IMR-90 (cell line): ENCODE data around the gene ZNF280A. TPM values are rescaled to one million over a fixed set of nuclear protein-coding genes. Genes with fewer than 3 reads are reported as not detected.

Experiments
- ATAC-seq: fragments of 200-7000 bp; cut with Tn5 transposase; 2 replicates; pipeline ENCODE4 v1.9.1; 2020; ENCODE audit warnings: low read depth, mild to moderate bottlenecking, moderate library complexity
- BruUV-seq: library from RNA; stranded (reverse); fragments of 400-500 nt; replicated peaks from 2 replicates; lab custom pipeline; 2021; lab: Mats Ljungman, UMichigan
- CTCF ChIA-PET: fragments of 300-600 bp; formaldehyde crosslinking; extraction: SDS; loops from one replicate; lab custom pipeline; 2021; ENCODE audit warnings: antibody characterized with exemption; lab: Yijun Ruan, JAX
- POLR2A ChIA-PET: fragments of 300-600 bp; sonication (Branson Sonifier 250); formaldehyde crosslinking; loops from one replicate; lab custom pipeline; 2022; ENCODE audit warnings: antibody characterized with exemption; ENCODE audit not compliant: unreplicated experiment; lab: Charles Lee
- DNase-seq: peaks from one replicate; pipeline ENCODE4 v3.0.0; 2013
- H2AFZ ChIP-seq: replicated peaks from 2 replicates; pipeline ENCODE3; 2013; ENCODE audit warnings: low read length, mild to moderate bottlenecking; ENCODE audit not compliant: poor library complexity
- H2AK5ac ChIP-seq: 2 replicates; pipeline ENCODE4 v1.6.1; 2013; ENCODE audit warnings: low read depth, low read length, inconsistent platforms
- H2AK9ac ChIP-seq: replicated peaks from 2 replicates; pipeline ENCODE3; 2013; ENCODE audit warnings: mild to moderate bottlenecking, low read depth, low read length, moderate library complexity; ENCODE audit not compliant: poor library complexity
- H2BK120ac ChIP-seq: 2 replicates; pipeline ENCODE4 v1.6.1; 2013; ENCODE audit warnings: low read depth, low read length, inconsistent platforms
- H2BK15ac ChIP-seq: 3 replicates; pipeline ENCODE4 v1.6.1; 2013; ENCODE audit warnings: low read depth, low read length, inconsistent platforms
- H2BK20ac ChIP-seq: 2 replicates; pipeline ENCODE4 v1.6.1; 2013; ENCODE audit warnings: low read depth, mild to moderate bottlenecking, inconsistent platforms, low read length, moderate library complexity
- H2BK5ac ChIP-seq: 2 replicates; pipeline ENCODE4 v1.6.1; 2013; ENCODE audit warnings: mild to moderate bottlenecking, low read depth, low read length, inconsistent platforms; ENCODE audit not compliant: poor library complexity, severe bottlenecking
- H3K14ac ChIP-seq: replicated peaks from 2 replicates; pipeline ENCODE4 v1.6.1; 2013; ENCODE audit warnings: low read depth, low read length, inconsistent platforms
- H3K18ac ChIP-seq: 2 replicates; pipeline ENCODE4 v1.6.1; 2013; ENCODE audit warnings: low read depth, low read length, control low read depth
- H3K23ac ChIP-seq: 2 replicates; pipeline ENCODE4 v1.6.1; 2013; ENCODE audit warnings: low read depth, low read length, inconsistent platforms
- H3K27ac ChIP-seq: 2 replicates; pipeline ENCODE4 v1.5.1; 2013; ENCODE audit warnings: mild to moderate bottlenecking, control low read depth, low read length; ENCODE audit not compliant: insufficient read depth
- H3K27me3 ChIP-seq: 2 replicates; pipeline ENCODE4 v1.6.1; 2013; ENCODE audit warnings: low read length; ENCODE audit not compliant: control insufficient read depth, insufficient read depth
- H3K36me3 ChIP-seq: 2 replicates; pipeline ENCODE4 v1.6.1; 2013; ENCODE audit warnings: low read length, mixed read lengths; ENCODE audit not compliant: control insufficient read depth, insufficient read depth
- H3K4ac ChIP-seq: 2 replicates; pipeline ENCODE4 v1.6.1; 2013; ENCODE audit warnings: low read depth, low read length, inconsistent platforms
- H3K4me1 ChIP-seq: 2 replicates; pipeline ENCODE4 v1.6.1; 2013; ENCODE audit warnings: low read length, mixed read lengths; ENCODE audit not compliant: control insufficient read depth, insufficient read depth
- H3K4me2 ChIP-seq: 2 replicates; pipeline ENCODE4 v1.6.1; 2013; ENCODE audit warnings: low read depth, mild to moderate bottlenecking, control low read depth, low read length, moderate library complexity
- H3K4me3 ChIP-seq: 2 replicates; pipeline ENCODE4 v1.5.1; 2013; ENCODE audit warnings: low read depth, mild to moderate bottlenecking, control low read depth, low read length, moderate library complexity; ENCODE audit not compliant: insufficient read depth
- H3K56ac ChIP-seq: 2 replicates; pipeline ENCODE4 v1.6.1; 2013; ENCODE audit warnings: low read length, inconsistent platforms; ENCODE audit not compliant: insufficient read depth; ENCODE audit errors: extremely low read depth
- H3K79me1 ChIP-seq, 2 experiments: 2 replicates each; pipeline ENCODE4 v1.6.1; 2013; ENCODE audit warnings: low read length in 2 of 2, inconsistent platforms in 1 of 2, low read depth in 1 of 2
- H3K9ac ChIP-seq: 2 replicates; pipeline ENCODE4 v1.6.1; 2013; ENCODE audit warnings: low read depth, low read length, control low read depth
- H3K9me1 ChIP-seq: 2 replicates; pipeline ENCODE4 v1.6.1; 2013; ENCODE audit warnings: low read length, inconsistent platforms; ENCODE audit not compliant: insufficient read depth
- H3K9me3 ChIP-seq: 2 replicates; pipeline ENCODE4 v1.6.1; 2013; ENCODE audit warnings: low read length; ENCODE audit not compliant: control insufficient read depth, insufficient read depth
- H4K20me1 ChIP-seq: 2 replicates; pipeline ENCODE4 v1.6.1; 2013; ENCODE audit warnings: low read length, inconsistent platforms; ENCODE audit not compliant: insufficient read depth
- H4K5ac ChIP-seq: 2 replicates; pipeline ENCODE4 v1.6.1; 2013; ENCODE audit warnings: mild to moderate bottlenecking, low read depth, low read length, control low read depth
- H4K8ac ChIP-seq, 2 experiments: 2 replicates each; pipeline ENCODE4 v1.6.1; 2013; ENCODE audit warnings: low read depth in 2 of 2, low read length in 2 of 2, control low read depth in 1 of 2, inconsistent platforms in 1 of 2
- H4K91ac ChIP-seq: 2 replicates; pipeline ENCODE4 v1.6.1; 2013; ENCODE audit warnings: low read depth, low read length, inconsistent platforms; ENCODE audit not compliant: insufficient read depth
- BHLHE40 ChIP-seq: fragments of 150-350 bp; IDR thresholded peaks from 2 replicates; pipeline ENCODE4 v1.6.1; 2016; ENCODE audit warnings: mild to moderate bottlenecking, low read depth, low read length
- CEBPB ChIP-seq: IDR thresholded peaks from 2 replicates; pipeline ENCODE4 v1.6.1; 2012; ENCODE audit warnings: low read depth, low read length, improper control_type of control experiment
- CHD1 ChIP-seq: IDR thresholded peaks from 2 replicates; pipeline ENCODE4 v1.6.1; 2012; ENCODE audit warnings: low read depth, low read length, improper control_type of control experiment
- FOS ChIP-seq: fragments of 150-350 bp; IDR thresholded peaks from 2 replicates; pipeline ENCODE4 v1.6.1; 2016; ENCODE audit warnings: low read depth, low read length
- MAFK ChIP-seq: IDR thresholded peaks from 2 replicates; pipeline ENCODE4 v1.6.1; 2012; ENCODE audit warnings: low read depth, low read length, improper control_type of control experiment
- MAZ ChIP-seq: IDR thresholded peaks from 2 replicates; pipeline ENCODE4 v1.6.1; 2012; ENCODE audit warnings: low read depth, mild to moderate bottlenecking, low read length, improper control_type of control experiment, moderate library complexity, borderline replicate concordance
- NFE2L2 ChIP-seq: fragments of 150-350 bp; IDR thresholded peaks from 2 replicates; pipeline ENCODE4 v1.6.1; 2016; ENCODE audit warnings: low read depth, mild to moderate bottlenecking, low read length
- POLR2A ChIP-seq: IDR thresholded peaks from 2 replicates; pipeline ENCODE4 v1.6.1; 2012; ENCODE audit warnings: mild to moderate bottlenecking, low read depth, low read length
- RAD21 ChIP-seq: IDR thresholded peaks from 2 replicates; pipeline ENCODE4 v1.6.1; 2012; ENCODE audit warnings: low read length, improper control_type of control experiment
- RFX5 ChIP-seq: IDR thresholded peaks from 2 replicates; pipeline ENCODE4 v1.8.0; 2012; ENCODE audit warnings: low read depth, mild to moderate bottlenecking, low read length, moderate library complexity
- SMC3 ChIP-seq: fragments of 150-350 bp; IDR thresholded peaks from 2 replicates; pipeline ENCODE4 v1.6.1; 2016; ENCODE audit warnings: low read depth, mild to moderate bottlenecking, antibody characterized with exemption, low read length, moderate library complexity
- WGBS, 2 experiments: methylation state at CpG; one replicate each; pipeline versions ENCODE4 v1.1.5 to v1.1.7; 2013; ENCODE audit warnings: missing lambda C conversion rate in 2 of 2; ENCODE audit not compliant: insufficient read length in 1 of 2; ENCODE audit errors: extremely low coverage in 2 of 2; 5-methylcytosine and 5-hydroxymethylcytosine counted together
- dilution Hi-C: fragments of 300-500 bp; cut with HindIII; formaldehyde crosslinking; loops from one replicate; pipeline ENCODE4 v1.14.3; 2018; ENCODE audit warnings: low sequenced_read_pairs; ENCODE audit not compliant: unreplicated experiment
- in situ Hi-C: fragments of 300-500 bp; cut with MboI; formaldehyde crosslinking; loops from 3 replicates; pipeline ENCODE4 v1.14.3; 2019; ENCODE audit warnings: low sequenced_read_pairs, inconsistent platforms, mixed read lengths
- intact Hi-C: fragments of 100-400 bp; cut with micrococcal nuclease; formaldehyde crosslinking; loops from 2 replicates; pipeline ENCODE4 v1.10.0; 2022
- polyA plus RNA-seq, 3 experiments: library from polyadenylated mRNA; depleted of rRNA; stranded (reverse); fragments of >200 nt; gene quantifications; 2 replicates each; pipeline ENCODE4 v1.2.3, GENCODE V29; 2012; ENCODE audit warnings: low replicate concordance in 1 of 3
- total RNA-seq: library from RNA; depleted of rRNA; stranded (reverse); fragments of >200 nt; gene quantifications from 2 replicates; pipeline ENCODE4 v1.2.3, GENCODE V29; 2012
- TF ChIP-seq, protein P1 (sequence below): fragments of 150-350 bp; IDR thresholded peaks from 2 replicates; pipeline ENCODE4 v1.6.1; 2016; ENCODE audit warnings: low read depth, mild to moderate bottlenecking, low read length, moderate library complexity, borderline replicate concordance

ZNF280A gene
- total and polyA plus RNA-seq, 2 of the 4 experiments (the other 2 are of a cell fraction), result not detected

GRCh38 chr22:22479116-22479515, 41.0 kb downstream of the ZNF280A start:
- Histone ChIP-seq H3K4me1 (no peaks in the 10 kb centered on the region), H2AK9ac (no peak overlapping the region), H3K9ac (no peak overlapping the region), H3K4me3 (no peak overlapping the region), H4K91ac (no peak overlapping the region), H3K27me3 (peaks cover 4% of the 10 kb centered on the region; the same call in 1 of the 2 replicates), H2BK15ac (no peak overlapping the region), H3K14ac (no peak overlapping the region), H3K36me3 (no peaks in the 10 kb centered on the region), H3K4me2 (no peak overlapping the region), H4K8ac (no peak overlapping the region), H2BK5ac (no peak overlapping the region), H2AFZ (no peak overlapping the region), H4K20me1 (no peaks in the 10 kb centered on the region), H2BK120ac (no peak overlapping the region), H3K18ac (no peak overlapping the region), H3K56ac (no peak overlapping the region), H2AK5ac (no peak overlapping the region), H3K9me3 (no peaks in the 10 kb centered on the region), H3K27ac (no peak overlapping the region), H3K9me1 (no peaks in the 10 kb centered on the region), H3K23ac (no peak overlapping the region), H3K4ac (no peak overlapping the region), H3K79me1 (no peaks in the 10 kb centered on the region), H4K5ac (no peak overlapping the region), H2BK20ac (no peak overlapping the region)
- no peak for ATAC-seq
- no peak for DNase-seq
- 100% methylated on average over 2 of the region's 2 CpGs; no CpG with 5 or more reads in 1 of the 2 experiments for WGBS, 2 experiments
- POLR2A ChIA-PET, result interaction anchor here (0.6 kb wide), 1 partner anchor 121 kb away, joined by 3 read pairs; no protein-coding TSS in a partner anchor
- in situ Hi-C loops, result no loop called here
- CTCF ChIA-PET, result no interaction called here
- intact Hi-C loops, result no loop called here
- dilution Hi-C loops, result no loop called here
- no peak for TF ChIP-seq MAFK
- TF ChIP-seq FOS, result no peak
- no peak for TF ChIP-seq SMC3
- no peak for TF ChIP-seq NFE2L2
- TF ChIP-seq, protein P1, sequence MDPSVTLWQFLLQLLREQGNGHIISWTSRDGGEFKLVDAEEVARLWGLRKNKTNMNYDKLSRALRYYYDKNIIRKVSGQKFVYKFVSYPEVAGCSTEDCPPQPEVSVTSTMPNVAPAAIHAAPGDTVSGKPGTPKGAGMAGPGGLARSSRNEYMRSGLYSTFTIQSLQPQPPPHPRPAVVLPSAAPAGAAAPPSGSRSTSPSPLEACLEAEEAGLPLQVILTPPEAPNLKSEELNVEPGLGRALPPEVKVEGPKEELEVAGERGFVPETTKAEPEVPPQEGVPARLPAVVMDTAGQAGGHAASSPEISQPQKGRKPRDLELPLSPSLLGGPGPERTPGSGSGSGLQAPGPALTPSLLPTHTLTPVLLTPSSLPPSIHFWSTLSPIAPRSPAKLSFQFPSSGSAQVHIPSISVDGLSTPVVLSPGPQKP, result no peak
- TF ChIP-seq CEBPB, result no peak
- no peak for TF ChIP-seq RAD21
- TF ChIP-seq RFX5, result no peak
- TF ChIP-seq MAZ, result no peak
- TF ChIP-seq POLR2A, result no peak
- TF ChIP-seq CHD1, result no peak
- TF ChIP-seq BHLHE40, result no peak
- BruUV-seq, result no TSS peak
